ENCODE measurements around the gene ADAMTS2. TPM values are rescaled to one million over a fixed set of nuclear protein-coding genes. Genes with fewer than 3 reads are reported as not detected.

Gene ADAMTS2
- total RNA-seq, 1 experiment from 2014 or later: 3.9 TPM

- Histone ChIP-seq H3K79me2 (ENCODE audit: insufficient read depth, low read length) (no peaks in the 10 kb centered on the region), H4K20me1 (ENCODE audit: insufficient read depth) (no peaks in the 10 kb centered on the region), H2AFZ (ENCODE audit: low read depth, low read length, poor library complexity, severe bottlenecking) (no peak overlapping the region), H3K27ac (ENCODE audit: low read depth, low read length) (no peak overlapping the region), H3K4me2 (ENCODE audit: low read length) (no peak overlapping the region), H3K9ac (ENCODE audit: low read length) (no peak overlapping the region), H3K36me3 (ENCODE audit: control insufficient read depth in 1 of 2, insufficient read depth in 2 of 2, low read length in 2 of 2) (no peaks in the 10 kb centered on the region), H3K4me1 (ENCODE audit: control insufficient read depth in 1 of 2, insufficient read depth in 2 of 2, low read length in 2 of 2) (no peaks in the 10 kb centered on the region), H3K9me2 (ENCODE audit: insufficient read depth) (no peaks in the 10 kb centered on the region), H3K27me3 (ENCODE audit: insufficient read depth, low read length) (no peaks in the 10 kb centered on the region), H3K4me3 (replicated peaks in 1 of 2; ENCODE audit: low read depth in 1 of 2, low read length in 2 of 2) (no peak overlapping the region), H3K9me3 (ENCODE audit: control insufficient read depth in 1 of 2, insufficient read depth in 1 of 2, low read depth in 1 of 2, low read length in 2 of 2) (no peaks in the 10 kb centered on the region)
- TF ChIP-seq CEBPB (IDR thresholded peaks at IDR 0.05; ENCODE audit: low read depth) (no peak), RAD21 (IDR thresholded peaks at IDR 0.05; ENCODE audit: low read depth) (no peak), MAX (IDR thresholded peaks at IDR 0.05) (no peak), ZNF274 (IDR thresholded peaks at IDR 0.05; ENCODE audit: low read depth, low read length) (no peak), POLR2A (IDR thresholded peaks at IDR 0.05; ENCODE audit: borderline replicate concordance, extremely low read depth, insufficient read depth, insufficient read length) (no peak), ZBTB33 (IDR thresholded peaks at IDR 0.05; ENCODE audit: extremely low read depth, insufficient replicate concordance, low read length) (no peak), FOSL1 (IDR thresholded peaks at IDR 0.05; ENCODE audit: low read depth) (no peak), EZH2 (IDR thresholded peaks at IDR 0.05) (no peak), CTCF (IDR thresholded peaks at IDR 0.05 in 2 of 3, conservative IDR thresholded peaks at IDR 0.05 in 1 of 3; ENCODE audit: borderline replicate concordance in 1 of 3, insufficient read depth in 1 of 3, low read depth in 2 of 3, low read length in 2 of 3) (no peak)
- DNase-seq (ENCODE audit: low read depth, low spot score) (no peak), ATAC-seq (no peak)
- ChIA-PET POLR2A (no interaction called here), RAD21 (ENCODE audit: low non-redundant PET in 1 of 2, low total read pairs in 2 of 2, uncharacterized antibody in 2 of 2, unreplicated experiment in 2 of 2) (no interaction called here), CTCF (no interaction called here)
- intact Hi-C loops (cut with micrococcal nuclease): no loop called here
- BruUV-seq (replicated peaks): no TSS peak
Observed at GRCh38 chr5:179378441-179379271, 33.4 kb upstream of the ADAMTS2 start.

All from HCT116 (cell line).